Measurements from ENCODE around the gene UQCC2.

DNA sequence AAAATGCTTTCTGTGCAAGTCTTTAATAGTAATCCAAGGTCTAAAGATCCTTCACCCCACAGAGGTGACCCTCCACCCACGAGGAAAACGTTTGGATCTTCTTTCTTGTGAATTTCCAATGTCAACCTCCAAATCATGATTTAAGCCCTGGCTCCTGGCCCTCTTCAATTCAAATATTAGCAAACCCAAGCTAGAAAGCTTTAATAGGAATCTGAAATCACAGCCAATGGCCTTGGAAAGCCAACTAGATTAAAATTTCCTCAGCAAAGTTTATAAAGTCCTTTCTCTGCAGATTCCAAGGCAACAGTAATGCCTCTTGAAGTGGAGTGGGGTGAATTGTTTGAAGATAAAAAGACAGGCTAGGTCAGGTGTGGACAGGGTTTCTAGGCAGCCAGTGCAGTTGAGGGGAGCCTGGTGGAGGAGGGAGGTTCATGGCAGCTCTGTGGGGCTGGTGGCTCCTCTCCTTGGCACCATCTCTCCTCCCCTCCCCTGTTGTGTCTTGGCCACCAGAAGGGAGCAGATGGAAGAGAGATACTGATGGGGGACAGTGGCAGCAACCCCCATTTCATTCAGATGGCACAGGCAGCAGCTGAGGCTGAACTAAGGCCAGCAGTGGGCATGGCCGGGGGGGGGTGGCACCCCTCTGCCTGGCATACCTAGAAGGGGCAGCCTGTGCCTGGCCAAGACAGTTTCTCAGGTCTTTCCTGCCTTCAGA lies 12.0 kb upstream of the UQCC2 start:
- no peak for TF ChIP-seq TARDBP (IDR thresholded peaks at IDR 0.05)
- TF ChIP-seq LEF1 (IDR thresholded peaks at IDR 0.05; ENCODE audit: borderline replicate concordance) = no peak
- TF ChIP-seq SP1 (IDR thresholded peaks at IDR 0.05) = no peak
- TF ChIP-seq FOXK2 (IDR thresholded peaks at IDR 0.05) = no peak
- TF ChIP-seq CTBP1 (IDR thresholded peaks at IDR 0.05; ENCODE audit: borderline replicate concordance) = no peak
